Omental fat pad (tissue), 4 donors: ENCODE data around the gene PTPRD. TPM values are rescaled to one million over a fixed set of nuclear protein-coding genes. Genes with fewer than 3 reads are reported as not detected.

Source experiments
- ATAC-seq: fragments of 150-250 bp; one replicate; pipeline ENCODE4 v1.9.1; 2016; ENCODE audit warnings: mild to moderate bottlenecking, moderate library complexity; ENCODE audit not compliant: low FRiP score
- DNase-seq: peaks from one replicate; pipeline ENCODE4 v3.0.0-alpha.2; 2019; ENCODE audit warnings: low spot score
- CTCF ChIP-seq, 3 donors: fragments of 450-650 bp; IDR thresholded peaks; one replicate each; pipeline ENCODE4 v1.5.1; 2016 to 2017; ENCODE audit warnings: antibody characterized with exemption in 3 of 3, mild to moderate bottlenecking in 3 of 3, moderate library complexity in 2 of 3
- total RNA-seq, 4 donors: library from RNA; depleted of rRNA; stranded (reverse); fragments of >200 nt; gene quantifications; one replicate each; pipeline ENCODE4 v1.1.0, GENCODE V29; 2016

Gene PTPRD
- total RNA-seq, 4 donors from 2014 or later, result 3.5 to 34.2 (median 11.2) TPM

GRCh38 chr9:8391132-8391531, 2221.7 kb downstream of the PTPRD start:
- ATAC-seq, result no peak
- DNase-seq, result no peak
- TF ChIP-seq CTCF (IDR thresholded peaks at IDR 0.05), result no peak

- TF ChIP-seq CTCF (IDR thresholded peaks at IDR 0.05), result no peak
- DNase-seq (no peak), ATAC-seq (no peak)
Observed at GRCh38 chr9:8390571-8390970, 2222.2 kb downstream of the PTPRD start.

GRCh38 chr9:8389531-8389930, 2223.3 kb downstream of the PTPRD start:
- ATAC-seq, result no peak
- no peak for TF ChIP-seq CTCF (IDR thresholded peaks at IDR 0.05)
- no peak for DNase-seq

- ATAC-seq (no peak), DNase-seq (no peak)
- TF ChIP-seq CTCF (IDR thresholded peaks at IDR 0.05), result no peak
Observed at GRCh38 chr9:8388132-8388531, 2224.7 kb downstream of the PTPRD start.

- TF ChIP-seq CTCF (IDR thresholded peaks at IDR 0.05), result no peak
- DNase-seq (no peak), ATAC-seq (no peak)
Observed at GRCh38 chr9:8384091-8384490, 2228.7 kb downstream of the PTPRD start.

GRCh38 chr9:8382777-8383527, 2229.8 kb downstream of the PTPRD start:
- ATAC-seq (no peak), DNase-seq (no peak)
- no peak for TF ChIP-seq CTCF (IDR thresholded peaks at IDR 0.05)

- no peak for TF ChIP-seq CTCF (IDR thresholded peaks at IDR 0.05)
- DNase-seq, result no peak
- ATAC-seq, result no peak
Observed at GRCh38 chr9:8382266-8382665, 2230.5 kb downstream of the PTPRD start.
